ENCODE results near the gene EIF2S3. TPM values are rescaled to one million over a fixed set of nuclear protein-coding genes. Genes with fewer than 3 reads are reported as not detected.
A peak's percentile ranks its signal among the peaks of the same experiment; 100 is the strongest.

The EIF2S3 gene
- total and polyA plus RNA-seq, 2 experiments from 2014 or later: 76.4 to 246 TPM

- Histone ChIP-seq H3K27ac (no peak overlapping the region), H3K36me3 (peaks cover 17% of the 10 kb centered on the region), H3K27me3 (no peaks in the 10 kb centered on the region), H3K4me1 (ENCODE audit: low read depth) (no peaks in the 10 kb centered on the region), H3K4me3 (no peak overlapping the region), H3K9me3 (ENCODE audit: low read depth) (no peaks in the 10 kb centered on the region)
- DNase-seq (ENCODE audit: low read depth in 1 of 2, low spot score in 1 of 2): peak; percentile 38 to 66
- TF ChIP-seq CTCF (IDR thresholded peaks at IDR 0.05; ENCODE audit: low read depth, low read length): peak; percentile 56
Measured at GRCh38 chrX:24081661-24082154, 27.0 kb downstream of the EIF2S3 start.

- no peaks in the 10 kb centered on the region for H3K27me3 ChIP-seq
- TF ChIP-seq CTCF (IDR thresholded peaks at IDR 0.05; ENCODE audit: low read depth, low read length): no peak
- H3K27ac ChIP-seq: no peak overlapping the region
- no peak overlapping the region for H3K4me3 ChIP-seq
- peaks cover 11% of the 10 kb centered on the region for H3K36me3 ChIP-seq
- DNase-seq (ENCODE audit: low read depth in 1 of 2, low spot score in 1 of 2): no peak
- H3K4me1 ChIP-seq (ENCODE audit: low read depth): no peaks in the 10 kb centered on the region
- H3K9me3 ChIP-seq (ENCODE audit: low read depth): no peaks in the 10 kb centered on the region
Measured at GRCh38 chrX:24082447-24082846, 27.7 kb downstream of the EIF2S3 start.

GRCh38 chrX:24085101-24085500, 30.3 kb downstream of the EIF2S3 start:
- no peak for DNase-seq (ENCODE audit: low read depth in 1 of 2, low spot score in 1 of 2)
- no peak overlapping the region for H3K27ac ChIP-seq

GRCh38 chrX:24090300-24091200, 35.8 kb downstream of the EIF2S3 start:
- H3K27ac ChIP-seq: peak overlapping the region; percentile 30
- no peaks in the 10 kb centered on the region for H3K4me1 ChIP-seq (ENCODE audit: low read depth)
- H3K4me3 ChIP-seq: no peak overlapping the region
- H3K9me3 ChIP-seq (ENCODE audit: low read depth): no peaks in the 10 kb centered on the region
- H3K36me3 ChIP-seq: no peaks in the 10 kb centered on the region
- H3K27me3 ChIP-seq: no peaks in the 10 kb centered on the region
- DNase-seq (ENCODE audit: low read depth in 1 of 2, low spot score in 1 of 2): no peak
- no peak for TF ChIP-seq CTCF (IDR thresholded peaks at IDR 0.05; ENCODE audit: low read depth, low read length)

More at GRCh38 chrX:24085101-24085500, 30.3 kb downstream of the EIF2S3 start:
- no peaks in the 10 kb centered on the region for H3K27me3 ChIP-seq
- no peaks in the 10 kb centered on the region for H3K36me3 ChIP-seq
- no peak overlapping the region for H3K4me3 ChIP-seq
- H3K9me3 ChIP-seq (ENCODE audit: low read depth): no peaks in the 10 kb centered on the region
- no peak for TF ChIP-seq CTCF (IDR thresholded peaks at IDR 0.05; ENCODE audit: low read depth, low read length)
- H3K4me1 ChIP-seq (ENCODE audit: low read depth): no peaks in the 10 kb centered on the region

GRCh38 chrX:24093746-24094145, 39.0 kb downstream of the EIF2S3 start:
- no peaks in the 10 kb centered on the region for H3K27me3 ChIP-seq
- H3K4me3 ChIP-seq: no peak overlapping the region
- no peak for DNase-seq (ENCODE audit: low read depth in 1 of 2, low spot score in 1 of 2)
- no peak overlapping the region for H3K27ac ChIP-seq
- H3K4me1 ChIP-seq (ENCODE audit: low read depth): no peaks in the 10 kb centered on the region
- no peaks in the 10 kb centered on the region for H3K36me3 ChIP-seq
- no peaks in the 10 kb centered on the region for H3K9me3 ChIP-seq (ENCODE audit: low read depth)
- TF ChIP-seq CTCF (IDR thresholded peaks at IDR 0.05; ENCODE audit: low read depth, low read length): no peak
